ENCODE measurements around the gene APLP2.
"Not testable (repeated sequence)": the region's sequence is repeated elsewhere in the genome, so short reads cannot be mapped to it uniquely, and the experiment has no call there.

Gene APLP2

GRCh38 chr11:130151196-130151595 is 81.5 kb downstream of the APLP2 start:
- DNase-seq = no peak

GRCh38 chr11:130156108-130157022 is 86.7 kb downstream of the APLP2 start:
- DNase-seq = no peak

DNA sequence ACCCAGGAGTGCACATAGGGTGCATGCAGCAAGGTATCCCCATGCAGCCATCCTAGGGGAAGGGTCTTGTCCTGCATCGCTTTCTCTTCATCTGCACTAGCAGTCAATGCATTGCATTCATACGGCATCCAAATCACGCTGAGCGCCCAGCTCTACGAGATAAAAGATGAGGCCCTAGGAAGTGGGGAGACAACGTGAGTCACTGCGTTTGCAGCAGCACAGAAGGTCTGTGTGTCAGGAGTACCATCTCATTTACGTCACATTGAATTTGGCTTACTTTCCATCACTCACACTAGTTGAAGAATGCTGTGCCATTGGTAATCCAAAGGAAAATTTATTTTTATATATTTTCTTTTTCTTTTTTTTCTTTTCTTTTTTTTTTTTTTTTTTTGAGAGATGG is 87.4 kb downstream of the APLP2 start:
- DNase-seq = no peak

DNA sequence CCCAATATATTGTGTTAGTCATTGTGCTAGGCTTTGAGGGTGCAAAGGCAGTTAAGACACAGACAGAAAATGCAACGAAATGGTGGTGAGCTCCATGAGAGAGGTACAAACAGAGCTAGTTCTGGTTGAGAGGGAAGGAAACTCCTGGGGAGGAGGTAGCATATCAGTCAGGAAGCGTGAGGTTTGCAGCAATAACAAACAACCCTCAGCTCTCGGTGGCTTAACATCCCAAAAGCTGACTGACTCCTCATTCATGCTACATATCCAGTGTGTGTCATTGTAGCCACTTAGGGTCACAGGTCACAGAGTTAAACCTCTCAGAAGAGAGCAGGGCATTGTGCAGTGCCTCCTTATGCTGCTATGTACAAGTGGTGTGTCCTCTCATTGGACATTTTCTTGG is 88.1 kb downstream of the APLP2 start:
- no peak for DNase-seq

- no peak for DNase-seq
Measured at GRCh38 chr11:130159139-130159538, 89.4 kb downstream of the APLP2 start.

DNA sequence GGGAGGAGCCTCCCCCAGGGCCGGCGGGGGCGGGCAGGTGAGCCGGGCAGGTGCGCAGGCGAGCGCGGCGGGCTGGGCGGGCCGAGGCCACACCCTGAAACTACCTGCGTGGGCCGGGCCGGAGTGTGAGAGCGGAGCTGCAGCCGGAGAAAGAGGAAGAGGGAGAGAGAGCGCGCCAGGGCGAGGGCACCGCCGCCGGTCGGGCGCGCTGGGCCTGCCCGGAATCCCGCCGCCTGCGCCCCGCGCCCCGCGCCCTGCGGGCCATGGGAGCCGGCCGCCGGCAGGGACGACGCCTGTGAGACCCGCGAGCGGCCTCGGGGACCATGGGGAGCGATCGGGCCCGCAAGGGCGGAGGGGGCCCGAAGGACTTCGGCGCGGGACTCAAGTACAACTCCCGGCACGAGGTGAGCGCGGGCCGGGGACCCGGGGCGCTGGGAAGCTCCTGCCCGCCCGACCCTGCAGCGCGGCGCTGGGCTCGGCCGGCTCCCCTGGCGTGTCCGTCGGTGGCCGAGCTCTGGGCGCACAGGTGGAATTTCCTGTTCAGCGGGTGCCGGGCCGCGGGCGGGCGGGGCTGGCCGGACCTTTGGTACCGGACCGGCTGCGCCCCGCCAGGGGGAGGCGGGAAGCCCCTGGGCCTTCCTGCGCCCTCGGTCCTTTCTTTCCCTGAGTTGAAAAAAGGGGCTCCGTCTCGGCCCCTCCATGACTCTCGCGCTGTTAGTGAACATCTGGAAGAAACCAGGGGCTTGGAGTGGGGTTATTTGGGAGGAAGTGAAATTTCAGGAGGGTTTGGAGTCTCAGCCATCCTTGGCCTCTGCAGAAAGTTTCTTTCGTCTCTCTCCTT is 90.2 kb downstream of the APLP2 start, which contains the start of gene ST14:
Gene ST14 (plus strand): TSS at position 126 of the 841 bp plus-strand sequence. CDS start 198 bp downstream, at position 324.
- DNase-seq = no peak

GRCh38 chr11:130160498-130161155 is 90.9 kb downstream of the APLP2 start:
- DNase-seq = no peak

DNA sequence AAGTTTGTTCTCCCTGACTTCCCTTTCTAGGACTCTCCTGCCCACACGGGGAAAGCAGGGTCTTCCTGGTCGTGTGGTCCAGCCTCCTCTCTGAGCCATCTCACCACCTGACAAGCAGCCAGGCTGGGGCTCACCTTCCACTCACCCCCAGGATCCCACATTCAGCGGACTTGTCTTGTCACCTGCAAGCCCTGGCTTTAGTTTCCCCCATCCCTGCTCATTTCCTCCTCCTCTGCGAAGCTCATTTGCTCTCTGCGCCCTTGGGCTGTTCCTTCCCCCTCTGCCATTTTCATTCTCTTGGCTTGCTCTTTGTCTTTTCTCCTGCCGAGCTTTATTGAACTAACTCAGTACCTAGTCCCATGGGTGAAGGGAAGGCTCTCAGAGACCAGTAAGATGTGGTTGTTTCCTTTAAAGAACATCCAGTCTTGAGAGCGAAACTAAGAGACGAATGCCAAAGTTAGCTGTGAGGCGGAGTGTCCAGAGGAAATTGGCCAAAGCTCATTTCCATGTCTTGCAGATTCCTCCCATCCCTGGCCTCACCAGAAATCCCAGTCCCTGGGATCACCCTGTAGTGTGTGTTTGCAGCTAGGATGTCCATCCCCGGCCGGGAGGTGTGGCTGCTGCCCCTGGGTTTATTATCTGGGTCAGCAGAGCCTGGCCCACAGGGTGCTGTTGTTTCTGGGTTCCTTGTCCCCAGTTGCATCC is 91.9 kb downstream of the APLP2 start:
- DNase-seq = no peak

DNA sequence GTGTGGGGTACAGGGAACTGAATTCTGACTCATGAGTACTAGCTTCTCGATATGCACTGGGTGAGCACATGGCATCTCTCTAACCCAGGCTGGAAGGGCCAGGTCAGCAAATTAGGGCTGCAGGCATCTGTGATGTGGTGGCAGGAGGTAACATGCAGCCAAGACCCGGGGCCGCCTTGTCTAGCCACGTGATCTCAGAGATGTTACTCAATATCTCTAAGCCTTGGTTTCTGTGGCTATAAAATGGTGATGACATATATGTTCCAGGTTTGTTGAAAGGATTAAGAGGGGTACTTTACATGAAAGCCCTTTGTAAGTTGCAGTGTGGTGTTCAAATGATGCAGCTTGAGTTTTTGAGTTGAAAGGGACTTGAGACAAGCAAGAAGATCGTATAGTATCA is 93.0 kb downstream of the APLP2 start:
- no peak for DNase-seq

DNA sequence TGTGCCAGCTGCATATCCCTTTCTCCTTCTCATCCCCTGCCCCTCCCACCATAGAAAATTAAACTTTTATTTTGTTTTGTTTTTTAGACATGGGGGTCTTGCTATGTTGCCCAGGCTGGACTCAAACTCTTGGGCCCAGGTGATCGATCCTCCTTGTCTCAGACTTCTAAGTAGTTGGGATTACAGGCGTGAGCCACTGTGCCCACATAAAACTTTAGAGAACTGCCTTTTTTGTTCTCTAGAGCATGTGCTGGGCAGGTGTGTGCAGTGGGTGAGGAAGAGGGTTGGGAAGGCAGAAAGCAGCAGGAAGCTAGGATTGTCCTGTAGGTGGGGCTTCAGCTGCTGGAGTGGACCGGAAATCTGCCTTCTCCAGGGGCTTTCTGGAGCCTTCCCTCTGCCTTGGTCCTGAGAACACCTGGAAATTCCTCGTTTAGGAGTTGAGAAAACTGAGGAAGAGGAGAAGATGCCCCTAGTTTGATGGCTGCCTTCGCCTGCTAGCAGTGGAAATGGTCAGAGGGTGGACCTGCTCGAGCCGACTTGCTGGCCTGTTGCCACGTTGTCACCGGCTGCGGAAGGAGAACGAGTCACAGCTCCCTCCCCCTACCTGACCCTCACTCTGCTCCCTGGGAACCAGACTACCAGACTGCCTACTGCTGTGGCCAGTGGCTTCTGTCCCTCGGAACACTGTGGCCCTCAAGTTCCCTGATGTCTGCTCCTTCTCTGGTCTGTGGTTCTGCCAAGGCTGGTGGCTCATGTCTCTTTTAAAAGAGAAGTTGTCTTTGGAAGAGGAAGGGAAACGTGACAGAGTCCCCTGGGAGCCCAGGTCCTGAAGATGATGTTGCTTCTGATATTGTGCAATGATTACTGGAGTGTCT is 93.9 kb downstream of the APLP2 start:
- no peak for DNase-seq

DNA sequence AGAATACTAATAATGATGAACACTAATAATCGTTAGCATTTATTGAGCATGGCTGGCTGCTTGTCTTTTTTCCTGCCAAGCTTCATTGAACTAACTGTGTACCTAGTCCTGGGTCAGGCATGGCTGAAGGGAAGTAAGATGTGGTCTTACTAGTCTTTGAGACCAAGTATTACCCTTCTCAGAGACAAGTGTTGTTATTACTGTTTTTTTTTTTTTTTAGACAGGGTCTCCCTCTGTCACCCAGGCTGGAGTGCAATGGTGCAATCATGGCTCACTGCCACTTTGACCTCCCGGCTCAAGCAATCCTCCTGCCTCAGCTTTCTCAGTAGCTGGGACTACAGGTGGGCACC is 94.5 kb downstream of the APLP2 start:
- no peak for DNase-seq

- DNase-seq = no peak
Measured at GRCh38 chr11:130165601-130166456, 96.1 kb downstream of the APLP2 start.

- DNase-seq = no peak
Measured at GRCh38 chr11:130166457-130166784, 96.7 kb downstream of the APLP2 start.

- no peak for DNase-seq
Measured at GRCh38 chr11:130167146-130167545, 97.5 kb downstream of the APLP2 start.

DNA sequence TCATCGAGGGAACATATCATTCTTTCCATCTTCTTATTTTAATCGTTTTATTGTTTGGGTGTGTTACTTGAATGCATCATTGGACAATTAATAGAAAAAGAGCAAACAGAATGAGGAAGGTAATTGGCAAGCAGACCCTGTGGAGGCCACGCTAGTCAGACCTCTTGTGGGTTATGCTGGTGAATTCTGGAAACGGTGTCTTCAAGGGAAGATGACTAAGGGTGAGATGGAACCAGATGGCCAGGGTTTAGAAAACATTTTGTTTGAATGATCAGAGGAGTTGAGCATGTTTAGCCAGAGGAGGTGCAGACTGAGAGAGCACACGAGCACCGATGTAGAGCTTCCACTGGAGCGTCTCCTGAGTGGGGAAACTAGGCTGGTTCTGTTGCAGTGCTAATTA is 98.4 kb downstream of the APLP2 start:
- no peak for DNase-seq

GRCh38 chr11:130170345-130170744 is 100.7 kb downstream of the APLP2 start:
- no peak for DNase-seq

GRCh38 chr11:130171534-130171933 is 101.8 kb downstream of the APLP2 start:
- no peak for DNase-seq

GRCh38 chr11:130172001-130172400 is 102.3 kb downstream of the APLP2 start:
- not testable (repeated sequence) for DNase-seq

- DNase-seq = no peak
Measured at GRCh38 chr11:130174642-130175041, 104.9 kb downstream of the APLP2 start.

- no peak for DNase-seq
Measured at GRCh38 chr11:130175898-130176297, 106.2 kb downstream of the APLP2 start.

GRCh38 chr11:130177782-130178181 is 108.1 kb downstream of the APLP2 start:
- no peak for DNase-seq

Data from activated CD4-positive, CD25-positive, alpha-beta regulatory T cell (primary cell).